H1 (cell line): ENCODE measurements around the gene GRM6. TPM values are rescaled to one million over a fixed set of nuclear protein-coding genes. Genes with fewer than 3 reads are reported as not detected.

Source experiments
- CHD2 ChIP-seq: IDR thresholded peaks from 2 replicates; pipeline ENCODE4 v1.6.1; 2012; ENCODE audit warnings: low read length, improper control_type of control experiment
- polyA plus RNA-seq, 7 experiments: library from polyadenylated mRNA; depleted of rRNA in 3 of 7; stranded (reverse) in 5 of 7; unstranded in 2 of 7; fragments of >200 nt in 5 of 7; fragments of 200-250 nt in 2 of 7; gene quantifications; 1 replicate in 5 of 7; 2 replicates in 1 of 7; 4 replicates in 1 of 7; pipeline versions ENCODE4 v1.2.1 to v1.2.3, GENCODE V29; 2011 to 2013; ENCODE audit warnings: missing spikeins in 2 of 7, mixed read lengths in 2 of 7
- total RNA-seq: library from RNA; stranded (reverse); fragmentation: NEBNext Ultra II Directional; extraction: Animal tissue kit (Norgen Biotek cat#: 25700); gene quantifications from 2 replicates; pipeline ENCODE4 v1.2.1, GENCODE V29; 2021

Gene GRM6
- total and polyA plus RNA-seq, 2 of the 8 experiments (the other 6 are each of a cell fraction or from before 2014, with no cell fraction given), result not detected

GRCh38 chr5:178984145-178985072 lies 10.7 kb downstream of the GRM6 start (continued):
- no peak for TF ChIP-seq CHD2
